H1 (cell line): ENCODE results near the gene SAE1. TPM values are rescaled to one million over a fixed set of nuclear protein-coding genes. Genes with fewer than 3 reads are reported as not detected.

ENCODE experiments used
- BCL11A ChIP-seq, 2 experiments: IDR thresholded peaks; one replicate each; pipeline ENCODE4 v1.6.1; 2011; ENCODE audit warnings: low read depth in 2 of 2, low read length in 2 of 2, mild to moderate bottlenecking in 2 of 2
- CBX5 ChIP-seq: fragments of 300-800, 300-1000 bp; sonication (generic); IDR thresholded peaks from 2 replicates; pipeline ENCODE4 v1.7.1; 2016; ENCODE audit warnings: antibody characterized with exemption, low read length, low read depth
- CBX8 ChIP-seq: fragments of 300-800, 300-1000 bp; sonication (generic); IDR thresholded peaks from 2 replicates; pipeline ENCODE4 v1.7.1; 2016; ENCODE audit warnings: low read depth, low read length, borderline replicate concordance
- CEBPB ChIP-seq: IDR thresholded peaks from 2 replicates; pipeline ENCODE4 v1.6.1; 2012; ENCODE audit warnings: low read depth, low read length
- CREB1 ChIP-seq: IDR thresholded peaks from 2 replicates; pipeline ENCODE4 v1.6.1; 2012; ENCODE audit warnings: inconsistent platforms
- EP300 ChIP-seq, 2 experiments: IDR thresholded peaks; 1 replicate in 1 of 2; 2 replicates in 1 of 2; pipeline ENCODE4 v1.6.1; 2011 to 2012; ENCODE audit warnings: low read depth in 2 of 2, low read length in 2 of 2, mild to moderate bottlenecking in 2 of 2, borderline replicate concordance in 1 of 2, inconsistent platforms in 1 of 2, moderate library complexity in 1 of 2
- FOSL1 ChIP-seq: IDR thresholded peaks from 2 replicates; pipeline ENCODE4 v1.6.1; 2011; ENCODE audit warnings: mild to moderate bottlenecking, low read depth, low read length, moderate library complexity; ENCODE audit not compliant: insufficient read depth
- HDAC6 ChIP-seq: IDR thresholded peaks from one replicate; pipeline ENCODE4 v1.7.1; 2012; ENCODE audit warnings: low read depth, mild to moderate bottlenecking, inconsistent platforms, low read length, moderate library complexity
- JUND ChIP-seq: IDR thresholded peaks from 2 replicates; pipeline ENCODE4 v1.6.1; 2011; ENCODE audit warnings: mild to moderate bottlenecking, improper control_type of control experiment, low read length
- KDM1A ChIP-seq: fragments of 200-600, 300-600 bp; sonication (generic); IDR thresholded peaks from 2 replicates; pipeline ENCODE4 v1.7.1; 2016; ENCODE audit warnings: mild to moderate bottlenecking, low read length, borderline replicate concordance
- KDM5A ChIP-seq: fragments of 200-600 bp; IDR thresholded peaks from 2 replicates; pipeline ENCODE4 v1.7.1; 2012; ENCODE audit warnings: mild to moderate bottlenecking, low read length, inconsistent platforms, mixed read lengths
- MAFK ChIP-seq: IDR thresholded peaks from 2 replicates; pipeline ENCODE4 v1.6.1; 2012; ENCODE audit warnings: low read depth, mild to moderate bottlenecking, improper control_type of control experiment, low read length
- NRF1 ChIP-seq: IDR thresholded peaks from 2 replicates; pipeline ENCODE4 v1.6.1; 2011; ENCODE audit warnings: mild to moderate bottlenecking, low read depth, low read length, improper control_type of control experiment
- POLR2AphosphoS5 ChIP-seq: IDR thresholded peaks from 2 replicates; pipeline ENCODE4 v1.6.1; 2011; ENCODE audit warnings: low read depth, low read length
- POU5F1 ChIP-seq: IDR thresholded peaks from 2 replicates; pipeline ENCODE4 v1.6.1; 2011; ENCODE audit warnings: low read depth, mild to moderate bottlenecking, low read length, moderate library complexity
- RAD21 ChIP-seq, 2 experiments: IDR thresholded peaks in 1 of 2; conservative IDR thresholded peaks in 1 of 2; 2 replicates each; pipeline ENCODE4 v1.6.1; 2011; ENCODE audit warnings: low read depth in 2 of 2, low read length in 2 of 2, improper control_type of control experiment in 1 of 2, inconsistent platforms in 1 of 2, mild to moderate bottlenecking in 1 of 2, moderate library complexity in 1 of 2
- SAP30 ChIP-seq: fragments of 300-600 bp; sonication (generic); IDR thresholded peaks from 2 replicates; pipeline ENCODE4 v1.7.1; 2012; ENCODE audit warnings: low read length, moderate library complexity, mild to moderate bottlenecking, inconsistent platforms; ENCODE audit not compliant: insufficient read depth, insufficient replicate concordance
- SP1 ChIP-seq: IDR thresholded peaks from 2 replicates; pipeline ENCODE4 v1.6.1; 2011; ENCODE audit warnings: low read depth, low read length
- SUZ12 ChIP-seq: fragments of 200-600 bp; sonication (generic); IDR thresholded peaks from 2 replicates; pipeline ENCODE4 v1.6.1; 2012; ENCODE audit warnings: mild to moderate bottlenecking, inconsistent platforms, low read length, moderate library complexity, mixed read lengths
- TAF7 ChIP-seq: optimal IDR thresholded peaks from 2 replicates; pipeline ENCODE3; 2011; ENCODE audit warnings: low read depth, mild to moderate bottlenecking, inconsistent platforms, low read length, moderate library complexity, borderline replicate concordance
- TBP ChIP-seq: IDR thresholded peaks from 2 replicates; pipeline ENCODE4 v1.6.1; 2011; ENCODE audit warnings: low read depth, low read length, improper control_type of control experiment
- TCF12 ChIP-seq: IDR thresholded peaks from 2 replicates; pipeline ENCODE4 v1.6.1; 2011; ENCODE audit warnings: low read depth, mild to moderate bottlenecking, low read length
- TEAD4 ChIP-seq: IDR thresholded peaks from 2 replicates; pipeline ENCODE4 v1.6.1; 2012; ENCODE audit warnings: low read depth, low read length, inconsistent platforms, mixed read lengths
- YY1 ChIP-seq: IDR thresholded peaks from 2 replicates; pipeline ENCODE4 v1.6.1; 2011; ENCODE audit warnings: low read depth, mild to moderate bottlenecking, low read length
- polyA plus RNA-seq, 7 experiments: library from polyadenylated mRNA; depleted of rRNA in 3 of 7; stranded (reverse) in 5 of 7; unstranded in 2 of 7; fragments of >200 nt in 5 of 7; fragments of 200-250 nt in 2 of 7; gene quantifications; 1 replicate in 5 of 7; 2 replicates in 1 of 7; 4 replicates in 1 of 7; pipeline versions ENCODE4 v1.2.1 to v1.2.3, GENCODE V29; 2011 to 2013; ENCODE audit warnings: missing spikeins in 2 of 7, mixed read lengths in 2 of 7
- total RNA-seq: library from RNA; stranded (reverse); fragmentation: NEBNext Ultra II Directional; extraction: Animal tissue kit (Norgen Biotek cat#: 25700); gene quantifications from 2 replicates; pipeline ENCODE4 v1.2.1, GENCODE V29; 2021

SAE1 gene
- total and polyA plus RNA-seq, 2 of the 8 experiments (the other 6 are each of a cell fraction or from before 2014, with no cell fraction given) = 213 to 268 TPM

- no peak for TF ChIP-seq KDM5A
- no peak for TF ChIP-seq CBX8
- no peak for TF ChIP-seq HDAC6
- TF ChIP-seq JUND = no peak
- no peak for TF ChIP-seq BCL11A (IDR thresholded peaks at IDR 0.05; ENCODE audit: low read depth in 2 of 2, low read length in 2 of 2)
- peak; percentile 75; the same call in 1 of the 2 replicates for TF ChIP-seq TBP
- no peak for TF ChIP-seq CEBPB
- peak; percentile 74 for TF ChIP-seq POLR2AphosphoS5
- peak; percentile 4; the same call in 1 of the 2 replicates for TF ChIP-seq CREB1
- TF ChIP-seq TAF7 = peak; percentile 90
- 0 out of 2 replicates have a peak, but pooled peaks have one; percentile 20 for TF ChIP-seq TCF12
- TF ChIP-seq YY1 = peak; percentile 94
- 0 out of 2 replicates have a peak, but pooled peaks have one; percentile 9 for TF ChIP-seq FOSL1
- TF ChIP-seq POU5F1 = no peak
- 0 out of 2 replicates have a peak, but pooled peaks have one; percentile 17 for TF ChIP-seq KDM1A
- no peak for TF ChIP-seq RAD21 (IDR thresholded peaks at IDR 0.05 in 1 of 2, conservative IDR thresholded peaks at IDR 0.05 in 1 of 2; ENCODE audit: low read depth in 2 of 2, low read length in 2 of 2)
- TF ChIP-seq EP300 (IDR thresholded peaks at IDR 0.05; ENCODE audit: borderline replicate concordance in 1 of 2, low read depth in 2 of 2, low read length in 2 of 2) = no peak
- no peak for TF ChIP-seq MAFK
- TF ChIP-seq CBX5 = no peak
- TF ChIP-seq SUZ12 = no peak
- no peak for TF ChIP-seq TEAD4
- no peak for TF ChIP-seq SAP30
- TF ChIP-seq SP1 = no peak
- no peak for TF ChIP-seq NRF1
Observed at GRCh38 chr19:47112166-47112996, 18.3 kb upstream of the SAE1 start (continued).
